ENCODE results near the gene BTG4.

BTG4 gene

DNA sequence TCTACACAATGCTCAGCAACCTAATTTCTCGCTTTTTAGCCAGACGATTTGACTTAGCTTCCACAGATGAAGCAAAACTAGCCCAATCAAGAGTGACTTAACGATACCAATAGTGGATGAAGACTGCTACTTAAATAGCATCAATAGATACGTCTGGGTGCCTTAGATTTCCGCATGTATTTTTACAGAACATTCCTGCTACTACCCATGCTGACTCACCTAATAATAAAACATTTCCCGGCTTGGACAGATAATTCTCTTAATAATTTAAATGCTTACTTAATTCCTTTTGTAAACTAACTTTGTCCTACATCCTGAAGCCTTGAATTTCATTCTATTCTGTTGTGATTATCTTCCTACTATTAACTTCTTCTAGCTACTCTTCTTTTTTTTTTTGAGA lies 23.1 kb upstream of the BTG4 start:
- DNase-seq = no peak

DNA sequence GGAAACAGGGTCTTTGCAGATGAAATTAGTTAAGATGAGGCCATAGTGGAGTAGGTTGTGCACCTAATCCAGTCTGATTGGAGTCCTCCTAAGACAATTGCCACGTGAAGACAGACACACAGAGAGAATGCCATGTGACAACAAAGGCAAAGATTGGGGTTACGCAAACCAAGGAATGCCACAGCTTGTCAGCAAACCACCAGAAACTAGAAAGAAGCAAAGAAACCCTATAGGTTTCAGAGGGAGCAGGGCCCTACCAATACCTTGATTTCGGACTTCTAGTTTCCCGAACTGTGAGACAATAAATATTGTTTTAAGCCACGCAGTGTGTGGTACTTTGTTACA lies 20.2 kb upstream of the BTG4 start:
- no peak for DNase-seq

DNA sequence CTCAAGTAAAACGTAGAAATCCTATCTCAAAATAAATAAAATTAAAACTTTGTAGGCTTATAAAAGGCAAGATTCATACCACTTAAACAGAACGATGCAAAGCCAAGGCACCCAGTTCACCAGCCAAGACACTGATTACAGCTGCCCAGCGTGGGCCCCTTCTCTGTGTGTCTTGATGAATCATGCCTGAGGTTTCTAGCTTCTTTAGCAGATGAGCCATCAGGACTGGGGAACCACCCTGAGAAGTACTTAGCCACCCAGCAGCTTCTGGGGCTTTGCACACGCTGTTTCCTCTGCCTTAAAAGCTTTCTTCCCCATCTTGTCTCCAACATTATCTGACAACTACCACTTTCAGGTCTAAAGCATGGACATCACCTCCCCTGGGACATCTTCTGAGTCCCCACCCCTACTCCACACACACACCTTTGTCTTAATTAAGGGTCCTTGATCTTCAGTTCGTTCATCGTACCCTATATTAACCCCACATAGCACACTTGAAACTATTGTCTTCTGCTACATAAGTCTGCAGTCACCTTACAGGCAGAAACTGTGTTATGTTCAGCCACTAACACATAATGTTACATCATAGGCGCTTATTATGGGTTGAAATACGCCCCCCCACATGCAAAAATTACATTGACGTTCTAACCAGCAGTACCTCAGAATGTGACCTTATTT lies 19.6 kb upstream of the BTG4 start:
- DNase-seq = peak; percentile 27 to 30

DNA sequence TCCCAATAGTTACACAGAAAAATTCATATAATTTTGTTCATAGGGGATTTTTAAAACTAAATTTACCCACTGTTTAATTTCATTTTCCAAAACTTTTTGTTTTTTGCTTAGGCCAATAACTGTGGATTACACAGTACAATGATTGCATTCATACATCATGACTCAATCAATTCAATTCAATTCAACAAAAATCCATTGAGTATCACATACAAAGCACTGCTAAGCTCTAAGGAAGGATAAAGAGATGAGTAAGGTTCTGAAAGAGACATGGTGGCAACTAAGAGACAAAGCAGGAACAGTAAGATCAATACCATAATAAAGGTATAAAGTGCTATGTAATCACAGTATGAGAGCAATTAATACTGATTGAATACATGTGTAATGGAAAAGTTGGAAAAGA lies 18.9 kb upstream of the BTG4 start:
- no peak for DNase-seq

DNA sequence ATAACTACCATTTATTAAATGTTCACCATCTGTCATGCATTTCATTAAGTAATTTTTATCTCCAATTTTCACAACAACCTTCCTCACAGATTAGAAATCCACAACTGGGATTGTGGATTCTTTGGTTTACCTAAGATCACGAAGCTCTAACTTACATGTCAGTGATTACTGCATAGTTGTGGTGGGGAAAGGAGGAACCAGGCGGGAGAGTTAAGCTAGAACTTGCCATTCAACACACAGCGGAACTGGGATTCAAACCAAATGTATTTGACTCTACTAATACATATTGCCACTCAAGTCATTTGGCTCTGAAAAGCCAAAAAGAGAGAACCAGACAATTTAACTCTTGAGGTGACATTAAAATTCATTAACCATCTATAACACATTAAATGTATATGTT lies 17.9 kb upstream of the BTG4 start:
- DNase-seq = no peak

DNA sequence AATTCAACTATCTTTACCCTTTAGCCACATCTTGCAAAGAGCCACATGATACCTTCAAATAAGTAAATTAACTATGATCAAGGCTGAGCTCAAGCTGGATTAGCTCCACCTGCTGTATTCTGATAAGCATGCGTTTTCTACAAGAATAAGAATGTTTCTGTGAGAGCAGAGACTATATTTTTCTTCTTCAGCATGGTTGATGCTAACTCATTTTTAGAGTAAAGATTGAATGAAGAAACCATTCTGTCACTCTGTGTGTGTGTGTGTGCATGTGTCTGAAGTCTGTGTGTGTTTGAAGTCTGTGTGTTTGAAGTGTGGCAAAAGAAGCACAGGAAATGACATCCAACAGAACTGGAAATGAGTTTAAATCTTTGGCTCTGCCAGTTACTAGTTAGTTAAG lies 16.4 kb upstream of the BTG4 start:
- no peak for DNase-seq

DNA sequence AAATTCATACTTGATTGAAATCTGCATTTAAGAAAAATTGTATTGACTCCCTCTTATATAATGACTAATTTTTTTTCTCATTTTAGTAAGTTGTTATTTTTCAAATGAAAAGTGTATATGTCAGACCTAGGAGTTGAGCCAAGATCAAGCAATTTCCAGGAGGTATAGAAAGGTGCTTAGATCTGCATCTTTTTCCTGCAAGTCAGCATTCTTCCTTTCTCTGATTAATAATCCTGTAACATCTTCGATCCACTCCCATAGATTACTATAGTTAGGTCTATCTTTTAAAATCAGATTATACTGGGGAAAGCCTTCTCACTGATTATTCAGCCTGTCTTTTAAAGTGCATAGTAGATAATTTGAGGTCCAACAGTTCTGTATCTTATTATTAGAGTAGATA lies 15.1 kb upstream of the BTG4 start:
- no peak for DNase-seq

DNA sequence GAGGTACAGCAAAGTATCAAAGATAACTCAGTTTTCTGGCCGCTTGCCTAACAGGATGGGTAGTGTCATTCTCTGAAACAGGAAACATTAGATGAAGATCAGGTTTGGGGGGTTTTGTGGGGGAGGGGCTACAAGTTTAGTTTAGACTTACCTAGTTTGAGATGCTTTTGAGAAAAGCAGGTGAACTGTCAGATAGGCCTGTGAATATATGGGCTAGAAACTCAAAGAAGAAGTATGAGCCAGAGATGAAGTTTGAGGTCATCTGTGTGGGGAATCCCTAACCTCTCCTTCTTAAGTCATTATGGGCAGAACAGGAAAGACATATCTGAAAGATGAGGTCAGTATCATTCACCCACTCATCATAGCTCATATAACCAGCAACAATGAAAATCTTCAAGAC lies 14.3 kb upstream of the BTG4 start:
- DNase-seq = no peak

DNA sequence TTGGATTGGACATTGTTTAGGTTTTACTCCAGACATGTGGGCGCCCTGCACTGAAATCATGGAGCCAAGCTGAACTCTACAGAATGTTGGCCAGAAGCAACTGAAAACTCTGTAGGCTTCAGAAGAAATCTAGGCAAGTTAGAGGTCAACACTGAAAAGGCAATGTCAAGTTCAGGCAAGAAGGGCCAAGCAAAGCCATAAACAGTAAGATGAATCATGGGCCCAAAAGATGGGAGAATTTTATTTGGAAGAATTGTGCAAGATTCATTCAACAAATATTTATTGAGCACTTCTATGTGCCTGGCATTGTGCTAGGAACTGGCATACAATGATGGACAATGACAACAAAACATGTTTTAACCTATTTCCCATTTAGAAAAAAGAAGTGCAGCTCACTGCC lies 13.3 kb upstream of the BTG4 start:
- DNase-seq = no peak

DNA sequence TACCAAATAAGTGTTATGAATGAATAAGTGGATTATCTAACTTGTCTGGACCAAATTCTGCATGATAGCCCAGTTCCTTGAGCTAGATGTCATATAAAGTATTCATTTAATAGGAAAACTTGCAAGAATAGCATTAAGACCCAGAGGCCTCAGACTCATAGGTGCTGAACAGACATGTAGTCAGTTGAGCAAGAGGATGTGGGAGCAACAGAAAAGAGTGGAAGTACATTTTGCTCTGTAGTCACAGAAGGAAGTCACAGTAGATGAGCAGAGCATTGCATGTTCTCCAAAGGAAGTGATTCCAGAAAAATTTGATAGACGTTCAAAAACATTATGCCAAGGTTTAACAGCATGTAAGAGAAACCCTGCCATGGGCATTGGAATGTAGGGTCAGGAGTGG lies 11.9 kb upstream of the BTG4 start:
- no peak for DNase-seq

DNA sequence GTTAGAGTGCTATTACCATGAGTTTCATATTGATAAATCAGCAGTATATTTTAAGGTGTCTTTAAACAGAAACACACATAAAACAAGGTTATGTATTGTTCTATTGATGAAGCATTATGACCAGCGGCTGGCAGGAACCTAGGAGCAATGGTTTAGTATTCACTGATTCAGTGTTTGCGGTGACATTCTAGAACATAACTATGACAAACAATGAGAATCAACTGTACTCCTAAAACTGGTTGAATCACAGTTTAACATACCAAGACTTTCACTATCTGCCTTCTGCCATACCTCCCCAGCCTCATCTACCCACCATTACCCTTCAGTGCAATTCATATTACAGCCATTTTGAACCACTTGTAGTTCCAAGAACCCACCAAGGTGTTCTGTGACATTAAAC lies 11.2 kb upstream of the BTG4 start:
- DNase-seq = no peak

DNA sequence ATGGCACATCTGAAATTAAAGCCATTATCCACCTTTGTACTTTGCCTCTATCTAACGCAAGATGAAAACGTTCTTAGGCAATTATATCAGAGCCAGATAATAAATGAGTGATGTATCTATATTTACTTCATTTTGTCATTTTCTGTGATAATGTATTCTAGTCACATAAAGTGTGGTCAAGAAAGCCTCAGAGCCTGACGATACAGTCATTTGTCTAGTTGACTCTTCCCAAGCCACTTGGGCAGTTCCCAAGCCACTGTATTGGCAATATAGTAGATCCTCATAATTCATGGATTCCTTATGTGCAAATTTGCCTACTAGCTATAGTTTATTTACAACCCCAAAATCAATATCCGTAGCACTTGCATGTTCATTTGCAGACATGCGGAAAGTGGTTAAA lies 10.2 kb upstream of the BTG4 start:
- DNase-seq = no peak

DNA sequence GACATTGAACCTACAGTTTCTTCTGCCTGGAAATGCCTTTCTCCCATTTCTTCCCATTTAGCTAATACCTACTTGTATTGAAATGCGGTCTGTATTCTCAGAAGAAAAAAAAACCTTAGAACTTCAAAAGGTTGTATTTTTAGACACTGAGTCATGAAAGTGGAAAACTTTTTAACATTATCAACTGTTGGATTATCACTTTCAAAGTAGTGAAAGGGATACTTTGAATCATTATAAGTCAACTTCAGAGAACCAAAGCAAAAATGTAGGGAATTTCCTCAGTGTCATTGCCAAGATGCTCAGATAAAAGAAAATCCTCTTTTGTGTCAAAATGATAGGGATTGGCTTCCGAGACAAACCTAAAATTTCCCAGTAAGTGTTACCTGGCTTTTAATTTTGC lies 8.9 kb upstream of the BTG4 start:
- no peak for DNase-seq

DNA sequence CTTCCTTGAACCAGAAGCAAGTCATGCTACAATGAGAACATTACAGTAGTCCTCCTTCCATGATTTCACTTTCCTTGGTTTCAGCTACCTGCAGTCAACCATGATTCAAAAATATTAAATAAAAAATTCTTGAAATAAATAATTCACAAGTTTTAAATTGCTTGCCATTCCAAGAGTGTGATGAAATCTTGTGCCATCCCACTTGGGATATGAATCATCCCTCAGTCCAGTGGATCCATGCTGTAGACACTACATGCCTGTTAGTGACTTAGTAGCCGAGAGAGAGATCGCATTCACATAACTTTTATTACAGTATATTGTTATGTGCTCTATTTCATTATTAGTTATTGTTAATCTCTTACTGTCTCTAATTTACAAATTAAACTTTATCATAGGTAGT lies 8.4 kb upstream of the BTG4 start:
- DNase-seq = no peak

DNA sequence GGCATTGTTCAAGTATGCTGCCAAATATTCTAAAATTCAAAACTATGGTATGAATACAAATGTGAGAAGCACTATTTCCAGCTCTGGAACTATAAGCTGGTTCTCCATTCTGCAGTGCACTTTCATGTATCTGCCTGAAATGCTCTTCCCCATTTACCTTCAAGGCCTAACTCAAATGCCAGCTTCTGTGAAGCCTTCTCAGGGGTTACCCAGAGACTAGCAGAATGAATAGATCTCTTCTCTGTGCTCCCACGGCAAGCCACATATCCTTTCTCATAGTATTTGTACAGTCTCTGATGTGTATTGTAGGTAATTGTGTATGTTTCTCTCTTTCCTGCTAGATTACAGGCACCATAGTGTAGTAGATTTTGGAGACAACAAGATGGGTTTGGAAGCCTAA lies 6.5 kb upstream of the BTG4 start:
- DNase-seq = no peak

DNA sequence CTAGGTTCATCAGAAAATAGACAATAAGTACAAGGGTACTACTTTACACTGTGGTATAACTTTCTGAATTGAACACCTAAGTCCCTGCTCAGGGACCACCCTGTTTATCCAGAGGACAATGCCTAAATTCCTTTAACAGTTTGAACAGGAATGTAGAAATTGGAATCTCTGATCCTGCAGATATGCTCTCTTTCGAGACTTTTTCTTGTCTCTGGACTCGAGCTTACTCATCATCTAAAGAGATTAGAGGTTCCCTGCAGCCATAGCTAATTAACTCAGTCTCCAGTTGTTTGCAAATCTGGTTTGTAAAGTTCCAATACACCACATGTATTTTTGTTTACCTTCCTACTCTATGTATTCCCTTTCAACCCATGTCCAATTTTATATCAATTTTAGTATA lies 3.4 kb upstream of the BTG4 start:
- DNase-seq = no peak

DNA sequence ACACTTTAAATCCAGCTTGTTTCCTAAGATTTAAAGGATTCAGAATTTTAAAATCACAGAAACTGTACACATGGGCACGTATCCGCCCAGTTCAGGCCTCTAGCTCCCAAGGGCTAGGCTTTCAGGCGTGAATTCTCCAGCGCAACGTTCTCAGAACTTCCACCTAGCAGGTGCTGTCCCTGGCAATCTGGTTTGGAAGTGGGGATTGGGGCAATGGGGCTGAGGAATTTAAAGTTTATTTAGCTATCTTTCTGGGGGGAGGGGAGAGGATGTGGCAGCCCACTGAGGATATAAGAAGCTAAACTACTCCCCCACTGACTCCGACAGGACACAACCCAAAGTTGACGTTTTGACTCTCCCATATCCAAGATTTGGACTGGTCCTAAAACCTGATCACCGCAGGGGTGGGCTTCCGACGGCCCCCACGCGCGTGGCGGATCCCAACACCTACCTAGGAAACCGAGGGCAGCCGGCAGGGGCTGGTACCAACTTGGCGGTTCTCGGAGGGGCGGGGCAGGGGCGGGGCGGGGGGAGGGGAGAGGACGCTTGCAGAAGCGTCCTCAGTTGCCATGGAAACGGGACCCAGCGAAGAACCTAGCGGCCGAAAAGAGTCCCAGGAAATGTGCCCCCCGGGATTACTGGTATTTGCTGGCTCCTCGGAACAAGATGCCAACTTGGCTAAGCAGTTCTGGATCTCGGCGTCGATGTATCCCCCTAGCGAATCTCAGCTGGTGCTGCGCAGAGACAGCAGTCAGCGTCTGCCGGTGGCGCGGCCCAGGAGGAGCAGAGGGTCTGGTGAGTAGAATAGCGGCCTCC lies 2.2 kb upstream of the BTG4 start, which contains the start of gene HOATZ:
Gene HOATZ (plus strand): TSS at position 563 of the 816 bp plus-strand sequence. CDS start 7 bp downstream, at position 570.
- no peak for DNase-seq

DNA sequence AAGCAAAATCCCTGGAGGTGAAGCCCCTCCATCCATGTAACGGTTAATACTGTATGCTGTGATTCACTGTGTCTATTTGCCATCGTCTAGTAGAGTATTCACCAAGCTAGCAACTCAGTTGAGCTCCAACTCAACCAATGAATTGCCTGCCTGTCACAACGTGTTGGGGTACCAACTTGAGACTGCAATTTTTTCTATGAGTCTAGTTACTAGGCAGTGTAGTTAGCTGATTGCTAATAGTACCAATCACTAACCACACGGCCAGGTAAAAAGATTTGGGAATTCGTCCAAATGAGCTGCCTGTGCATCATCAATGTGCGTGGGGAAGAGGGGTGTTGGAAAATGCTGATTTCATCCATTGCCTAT lies 1.0 kb upstream of the BTG4 start:
- no peak for DNase-seq

DNA sequence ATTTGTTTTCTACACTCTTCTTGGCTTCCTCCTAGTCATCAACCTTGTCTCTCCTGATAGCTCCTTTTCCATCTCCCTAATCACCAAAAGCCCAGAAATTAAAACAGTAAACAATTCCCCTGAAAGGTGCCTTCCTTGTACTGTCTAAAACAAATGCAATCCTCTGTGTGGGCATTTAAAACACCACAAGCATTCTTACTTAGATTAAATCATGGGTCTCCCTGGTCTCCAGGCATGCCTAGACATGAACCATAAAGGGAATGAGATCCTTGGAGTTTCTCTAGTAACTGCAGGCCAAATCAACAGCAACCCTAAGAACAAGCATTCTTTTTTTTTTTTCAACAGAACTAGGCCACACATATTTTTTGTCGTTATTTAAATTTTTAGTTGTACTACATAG lies 1.9 kb downstream of the BTG4 start:
- no peak for DNase-seq

DNA sequence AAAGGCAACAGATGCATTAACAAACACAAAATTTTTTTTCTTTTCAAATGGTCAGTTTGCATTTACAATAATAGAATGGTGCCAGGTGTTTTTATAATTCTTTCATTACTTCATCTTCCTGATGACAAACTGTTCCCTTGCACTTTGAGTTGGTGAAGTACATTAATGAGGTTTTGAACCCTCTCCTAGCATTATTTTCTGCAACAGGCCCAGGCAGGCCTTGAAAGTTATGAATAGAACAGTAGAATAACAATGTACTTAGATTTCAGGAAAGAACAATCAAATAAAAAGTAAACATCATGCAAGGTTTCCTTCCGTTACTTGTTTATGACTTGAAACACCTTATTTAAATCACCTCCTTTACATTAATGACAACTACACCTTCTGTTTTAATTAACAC lies 9.6 kb downstream of the BTG4 start:
- no peak for DNase-seq

DNA sequence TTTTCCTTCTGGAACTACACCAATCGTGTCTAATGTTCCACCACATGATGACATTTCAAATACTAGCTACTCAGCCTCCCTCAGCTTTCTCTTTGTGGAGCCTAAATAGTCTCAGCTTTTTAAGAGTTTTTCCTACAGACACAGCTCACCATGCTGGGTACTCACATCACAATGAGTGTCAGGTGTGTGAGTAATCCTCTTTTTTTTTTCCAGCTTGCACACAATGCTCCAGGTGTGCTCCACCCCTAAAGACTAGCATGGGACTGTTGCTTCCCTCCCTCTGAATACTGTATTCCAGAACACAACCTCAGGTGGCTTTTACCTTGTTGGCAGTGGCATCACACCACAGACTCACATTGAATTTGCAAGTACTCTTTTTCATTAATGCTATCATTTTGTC lies 11.7 kb downstream of the BTG4 start:
- no peak for DNase-seq

DNA sequence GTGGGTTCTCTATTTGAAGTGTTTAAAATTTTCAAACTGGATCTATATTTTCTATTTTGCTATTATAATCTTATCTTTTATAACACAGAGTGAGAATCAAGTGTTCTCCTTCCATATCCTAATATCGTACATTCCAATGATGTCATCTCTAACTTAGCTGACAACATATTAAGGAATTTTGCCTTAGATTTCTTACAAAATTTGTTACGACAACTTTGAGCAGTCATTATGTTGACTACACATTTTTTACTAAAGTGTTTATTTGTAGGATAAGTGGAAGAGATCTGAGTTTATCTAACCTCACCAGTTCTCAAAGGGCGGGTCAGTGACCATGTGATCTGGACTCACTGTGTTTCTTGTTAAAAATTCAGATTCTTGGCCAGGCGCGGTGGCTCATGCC lies 12.7 kb downstream of the BTG4 start:
- DNase-seq = no peak

DNA sequence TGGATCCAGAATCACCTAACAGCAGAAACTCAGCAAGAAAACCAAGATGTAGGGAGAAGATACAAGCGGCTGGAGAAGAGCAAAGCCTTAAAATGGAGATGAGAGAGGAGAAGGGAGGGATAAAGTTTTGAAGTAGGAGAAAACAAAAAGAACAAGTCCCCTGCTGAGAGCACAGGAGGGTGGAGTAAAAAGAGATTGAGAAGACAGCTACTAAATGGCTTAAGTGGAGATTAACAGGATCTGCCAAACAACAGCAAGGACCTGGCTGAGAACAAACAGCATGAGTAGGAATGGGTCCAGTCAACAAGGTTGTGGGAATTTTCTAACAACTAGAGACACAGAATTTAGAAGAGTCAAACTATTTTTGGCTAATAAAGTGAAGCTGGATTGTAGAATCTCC lies 18.1 kb downstream of the BTG4 start:
- DNase-seq = no peak

DNA sequence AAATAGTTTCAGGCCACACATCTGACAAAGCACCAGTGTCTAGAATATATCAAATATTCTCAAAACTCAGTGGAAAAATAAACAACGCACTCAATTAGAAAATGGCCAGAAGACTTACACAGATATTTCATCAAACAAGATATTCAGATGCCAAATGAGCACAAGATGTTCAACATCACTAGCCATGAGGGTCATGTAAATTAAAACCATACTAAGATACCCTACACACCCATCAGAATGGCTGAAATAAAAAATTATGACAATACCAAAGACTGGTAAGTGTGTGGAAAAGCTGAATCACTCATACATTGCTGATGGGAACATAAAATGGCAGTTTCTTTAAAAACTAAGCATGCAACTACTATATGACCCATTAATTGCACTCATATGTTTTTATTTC lies 21.7 kb downstream of the BTG4 start:
- DNase-seq = no peak

DNA sequence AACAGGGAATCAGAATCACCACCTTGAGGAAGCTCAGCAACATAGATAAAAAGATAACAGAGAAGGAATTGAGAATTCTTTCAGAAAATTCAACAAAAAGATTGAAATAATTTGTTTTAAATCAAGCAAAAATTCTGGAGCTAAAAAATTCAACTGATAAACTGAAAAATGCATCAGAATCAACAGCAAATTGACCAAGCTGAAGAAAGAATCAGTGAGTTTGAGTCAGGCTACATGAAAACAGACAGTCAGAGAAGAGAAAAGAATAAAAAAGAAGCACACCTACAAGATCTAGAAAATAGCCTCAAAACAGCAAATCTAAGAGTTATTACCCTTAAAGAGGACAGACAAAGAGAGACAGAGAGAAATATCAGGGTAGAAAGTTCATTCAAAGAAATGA lies 28.8 kb downstream of the BTG4 start:
- DNase-seq = no peak

Measured in activated CD4-positive, alpha-beta T cell treated with anti-CD3 and anti-CD28 coated beads for 4 hours (primary cell).